GM19438 (cell line): ENCODE results near the gene TTLL5.
A peak's percentile ranks its signal among the peaks of the same experiment; 100 is the strongest.

Experiments used
- ATAC-seq: cut with Tn5 transposase; IDR thresholded peaks from one replicate; pipeline ENCODE4 v1.9.1; 2021; ENCODE audit warnings: low read depth; ENCODE audit not compliant: unreplicated experiment

TTLL5 gene

GRCh38 chr14:75660630-75661498, at the start of gene TTLL5, which contains the start of gene ERG28:
TTLL5 (plus strand) TSS chr14:75661246; CDS start chr14:75663150, 1,904 bp downstream.
ERG28 (minus strand) TSS chr14:75660876; CDS start chr14:75657502, 3,374 bp downstream.
- peak; percentile 98 for ATAC-seq

- no peak for ATAC-seq
These were observed 48.9 kb upstream of the TTLL5 start for GRCh38 chr14:75612157-75612556.

DNA sequence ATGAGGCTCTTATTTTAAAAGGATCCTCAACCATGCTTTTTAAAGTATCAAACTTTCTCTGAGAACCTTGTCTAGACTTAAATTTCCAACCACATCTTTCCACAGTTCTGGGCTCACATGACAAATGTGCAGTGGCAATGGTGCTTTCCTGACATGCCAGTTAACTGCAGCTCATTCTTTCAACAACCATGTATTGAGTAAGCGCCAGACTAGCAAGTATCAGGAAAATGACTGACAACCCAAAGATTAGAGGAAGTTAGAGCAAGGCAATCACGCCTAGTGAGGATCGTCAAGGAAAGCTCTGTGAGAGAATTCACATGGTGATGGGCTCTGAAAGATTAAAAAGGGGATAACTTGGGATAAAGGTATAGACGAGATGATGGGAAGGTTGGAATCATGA, 46.9 kb upstream of the TTLL5 start:
- ATAC-seq, result no peak

DNA sequence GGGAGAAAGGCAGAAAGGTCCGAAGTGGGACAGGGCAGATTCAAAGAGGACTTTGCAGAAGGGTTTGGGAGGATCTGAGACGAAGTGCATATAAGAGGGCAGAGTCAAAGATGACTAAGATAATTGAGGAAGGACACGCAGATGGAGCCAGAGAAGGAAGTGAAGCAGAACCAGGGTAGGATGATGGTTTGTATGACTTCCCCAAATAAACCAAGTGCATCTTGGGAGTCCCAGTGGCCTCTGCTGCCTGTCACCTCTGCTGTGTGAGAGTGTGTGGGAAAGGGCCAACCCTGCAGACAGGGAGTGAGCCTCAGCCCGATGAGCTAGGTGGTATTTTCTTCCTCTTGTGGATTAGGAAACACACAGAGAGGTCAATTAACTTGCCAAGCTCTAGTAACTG, 45.8 kb upstream of the TTLL5 start:
- ATAC-seq, result no peak

DNA sequence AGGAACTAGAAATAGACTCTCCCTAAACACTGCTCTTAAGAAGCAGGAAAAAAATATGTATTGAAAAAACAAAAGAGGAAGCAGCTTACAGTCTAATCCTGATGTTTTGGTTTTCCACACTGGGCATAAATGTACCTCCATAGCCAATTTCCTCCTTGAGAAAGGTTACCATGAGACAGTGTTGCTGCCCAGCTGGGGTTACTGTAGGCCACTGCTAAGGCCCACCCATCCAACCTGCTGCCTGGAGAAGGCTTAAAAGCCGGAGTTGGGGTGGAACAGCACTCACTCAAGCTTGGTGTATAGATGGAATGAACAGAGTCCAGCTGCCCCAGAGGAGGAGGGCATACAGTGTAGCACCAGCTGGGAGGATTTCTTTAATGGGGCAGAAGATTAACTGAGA, 41.5 kb upstream of the TTLL5 start:
- no peak for ATAC-seq

GRCh38 chr14:75625034-75625433, 36.0 kb upstream of the TTLL5 start:
- ATAC-seq, result no peak

DNA sequence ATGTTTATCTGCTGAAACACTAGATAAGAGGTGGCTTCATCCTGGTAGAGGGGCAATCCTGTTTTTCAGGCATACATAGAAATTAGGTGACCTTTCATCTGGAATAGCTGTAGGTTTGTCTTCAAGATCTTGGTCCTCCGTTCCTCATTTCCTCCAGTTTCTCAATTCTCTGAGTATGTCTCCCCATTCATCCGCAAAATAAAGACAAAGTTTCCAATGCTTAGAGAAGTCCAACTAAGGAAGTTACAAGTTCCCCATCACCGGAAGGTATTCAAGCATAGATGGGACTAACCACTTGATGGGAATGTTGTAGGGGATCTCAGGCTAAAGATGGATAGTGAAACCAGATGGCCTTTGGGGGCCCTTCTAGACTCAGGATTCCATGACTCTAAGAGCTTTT, 34.6 kb upstream of the TTLL5 start:
- ATAC-seq, result no peak

DNA sequence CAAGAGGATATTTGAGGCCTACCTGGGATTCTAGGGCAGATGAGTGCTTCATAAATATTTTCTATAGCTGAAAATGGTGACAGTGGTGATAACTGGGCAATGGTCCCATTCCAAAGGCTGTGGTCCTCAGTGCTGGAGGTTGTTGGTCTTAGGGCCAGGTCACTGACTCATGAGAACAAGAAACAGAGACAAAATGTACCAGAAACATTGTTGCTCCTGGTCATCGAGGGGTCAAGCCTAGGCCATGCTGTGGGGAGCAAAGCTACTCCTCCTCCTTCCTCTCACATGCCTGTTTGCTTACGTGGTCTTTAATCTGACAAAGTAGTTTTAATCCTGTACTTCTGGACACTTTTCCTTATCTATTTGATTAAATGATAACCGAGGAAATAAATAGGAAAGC, 34.2 kb upstream of the TTLL5 start:
- ATAC-seq, result no peak

- no peak for ATAC-seq
These were observed 33.6 kb upstream of the TTLL5 start for GRCh38 chr14:75627406-75627805.

- no peak for ATAC-seq
These were observed 32.2 kb upstream of the TTLL5 start for GRCh38 chr14:75628816-75629215.

- no peak for ATAC-seq
These were observed 30.2 kb upstream of the TTLL5 start for GRCh38 chr14:75630695-75631452.

DNA sequence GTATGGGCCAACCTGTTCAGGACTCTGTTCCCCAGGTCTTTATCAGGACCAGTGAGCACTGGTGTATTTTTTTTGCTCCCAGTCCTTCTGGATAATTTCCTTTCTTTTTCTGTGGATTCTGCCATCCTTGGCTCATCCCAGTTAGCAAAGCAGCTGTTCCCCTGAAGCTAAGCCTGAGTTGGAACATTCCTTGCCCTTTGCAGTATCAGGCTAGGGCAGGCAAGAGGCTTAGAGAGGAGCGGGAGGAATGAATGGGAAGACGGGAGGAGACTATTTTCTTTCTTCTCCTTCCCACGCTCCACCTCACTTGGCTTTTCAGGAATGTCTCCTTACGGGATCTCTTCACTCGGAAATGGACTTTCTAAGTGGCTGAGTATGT, 29.6 kb upstream of the TTLL5 start:
- no peak for ATAC-seq

DNA sequence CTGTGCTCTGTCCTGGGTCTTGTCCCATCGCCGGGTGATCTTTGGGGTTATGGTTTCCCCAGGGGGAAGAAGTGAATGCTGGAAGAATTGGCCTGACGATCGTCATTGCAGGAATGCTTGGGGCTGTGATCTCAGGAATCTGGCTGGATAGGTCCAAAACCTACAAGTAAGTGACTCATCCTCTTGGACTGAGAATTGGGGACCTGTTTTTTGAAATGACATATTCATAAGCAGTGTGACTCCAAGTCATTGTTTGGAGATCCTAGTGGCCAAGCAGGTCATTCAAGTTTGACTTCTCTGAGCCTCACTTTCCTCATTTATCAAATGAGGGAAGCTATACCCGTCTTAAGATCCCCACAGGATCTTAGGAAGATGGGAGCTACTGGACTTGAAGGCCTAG, 26.2 kb upstream of the TTLL5 start:
- ATAC-seq, result no peak

DNA sequence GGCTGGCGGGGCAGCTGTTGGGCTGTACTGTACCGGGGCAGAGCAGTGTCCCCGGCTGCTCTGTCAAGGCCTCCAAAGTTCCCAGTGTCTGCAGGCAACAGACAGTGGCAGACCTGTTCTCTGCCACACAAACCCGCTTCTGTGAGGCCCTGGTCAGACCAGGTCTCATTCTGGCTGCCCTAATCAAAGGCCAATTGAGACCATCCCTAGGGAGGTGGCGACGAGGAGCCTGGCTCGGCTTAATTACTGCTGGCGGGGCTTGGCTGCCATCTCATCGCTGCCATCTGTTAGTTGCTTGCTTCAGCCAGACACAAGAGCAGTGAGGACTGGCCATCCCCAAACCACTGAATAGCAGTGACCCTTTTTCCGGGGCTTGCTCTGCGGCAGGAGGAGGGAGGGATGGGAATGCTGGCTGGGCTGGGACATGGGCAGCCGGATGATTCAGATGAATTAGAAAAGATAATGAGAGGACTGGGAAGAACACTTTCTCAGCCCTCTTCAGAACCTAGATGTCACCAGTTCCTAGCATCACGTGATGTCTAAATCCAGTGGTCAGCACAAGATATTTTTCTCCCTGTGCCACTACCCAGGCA, 24.9 kb upstream of the TTLL5 start:
- no peak for ATAC-seq

- ATAC-seq, result no peak
These were observed 20.2 kb upstream of the TTLL5 start for GRCh38 chr14:75640876-75641275.

DNA sequence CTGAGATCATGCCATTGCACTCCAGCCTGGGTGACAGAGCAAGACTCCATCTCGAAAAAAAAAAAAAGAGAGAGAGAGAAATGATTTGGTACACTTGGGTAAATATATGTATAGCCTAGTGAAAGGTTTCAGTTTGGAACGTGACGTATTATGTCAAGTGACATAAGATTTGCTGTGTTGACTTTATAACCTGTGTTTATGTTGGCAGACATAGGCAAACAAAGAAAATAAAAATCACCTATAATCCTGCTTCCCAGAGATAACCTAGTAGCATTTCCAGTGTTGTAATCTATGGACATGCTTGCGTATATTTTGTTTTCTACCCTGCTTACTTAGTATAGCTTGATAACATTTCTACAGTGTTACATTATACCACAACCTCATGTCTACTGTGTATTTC, 17.1 kb upstream of the TTLL5 start:
- ATAC-seq, result no peak

- no peak for ATAC-seq
These were observed 16.0 kb upstream of the TTLL5 start for GRCh38 chr14:75645056-75645455.

DNA sequence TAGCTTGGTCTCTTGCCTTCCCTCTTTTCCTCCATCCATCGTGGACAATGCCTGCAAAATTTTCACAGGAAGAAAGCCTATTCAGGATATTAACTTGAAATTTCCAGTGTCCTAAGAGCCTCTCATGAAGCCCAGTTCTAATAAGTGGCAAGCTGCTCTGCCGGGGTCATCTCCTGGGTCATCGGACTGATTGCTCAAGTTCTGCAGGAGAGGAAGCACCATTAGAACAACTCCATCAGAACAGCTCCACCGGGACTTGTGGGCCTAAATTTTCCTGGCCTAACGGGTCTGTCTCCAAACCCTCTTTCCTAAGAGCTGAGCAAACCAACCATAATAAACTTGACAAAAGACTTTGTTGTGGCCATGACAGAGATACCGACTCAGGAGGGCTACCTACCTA, 14.3 kb upstream of the TTLL5 start:
- ATAC-seq, result no peak

DNA sequence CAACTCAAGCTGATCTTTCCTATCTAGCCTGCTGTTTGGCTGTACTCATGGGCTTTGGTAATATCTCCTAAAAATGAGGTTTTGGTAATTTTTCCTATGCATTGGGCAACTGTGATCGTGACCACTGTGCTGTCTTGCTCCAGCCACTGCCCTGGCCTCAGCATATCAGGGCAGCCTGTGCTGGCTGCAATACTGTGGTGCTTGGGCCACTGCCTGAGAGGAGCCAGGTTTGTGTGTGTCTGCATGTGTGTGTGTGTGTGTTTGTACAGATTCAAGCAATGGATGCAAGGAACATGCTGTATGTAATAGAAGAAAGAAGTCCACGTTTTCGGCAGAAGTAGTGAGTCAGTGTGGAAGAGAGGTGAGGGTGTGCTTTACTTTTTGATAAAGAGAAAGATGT, 13.4 kb upstream of the TTLL5 start:
- ATAC-seq, result no peak

GRCh38 chr14:75648066-75648838, 12.8 kb upstream of the TTLL5 start:
- ATAC-seq, result no peak

DNA sequence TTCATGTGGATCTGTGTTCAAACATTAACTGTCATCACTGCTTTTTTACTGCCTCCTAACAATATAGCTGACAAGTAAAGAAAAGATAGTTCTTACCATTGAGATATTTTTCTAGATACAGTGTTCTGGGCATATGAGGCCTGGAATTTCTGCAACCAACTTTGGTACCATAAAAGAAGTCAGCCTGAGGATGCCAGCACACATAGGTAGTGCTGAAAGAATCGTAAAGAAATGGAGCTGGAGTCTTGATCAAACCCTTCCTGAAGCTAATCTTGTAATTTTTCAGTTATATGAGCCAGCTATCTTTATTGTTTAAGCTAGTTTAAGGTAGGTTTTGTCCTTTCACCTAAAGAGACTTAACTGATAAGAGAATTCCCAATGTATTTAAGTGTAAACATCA, 11.7 kb upstream of the TTLL5 start:
- ATAC-seq, result no peak
